ENCODE data around the gene CAPN12.

- TF ChIP-seq CTCF (conservative IDR thresholded peaks at IDR 0.05; ENCODE audit: low read depth, low read length) = no peak
- no peak for TF ChIP-seq EZH2 (IDR thresholded peaks at IDR 0.05; ENCODE audit: borderline replicate concordance, low read depth, low read length, poor library complexity, severe bottlenecking)
Measured at GRCh38 chr19:38766276-38767047, 22.2 kb upstream of the CAPN12 start.
